EL (cell line): ENCODE measurements around the gene INTS2.
"Not testable (repeated sequence)": the region's sequence is repeated elsewhere in the genome, so short reads cannot be mapped to it uniquely, and the experiment has no call there.

ENCODE experiments used
- DNase-seq: peaks from one replicate; pipeline ENCODE4 v3.0.0-alpha.2; 2016

INTS2 gene

DNA sequence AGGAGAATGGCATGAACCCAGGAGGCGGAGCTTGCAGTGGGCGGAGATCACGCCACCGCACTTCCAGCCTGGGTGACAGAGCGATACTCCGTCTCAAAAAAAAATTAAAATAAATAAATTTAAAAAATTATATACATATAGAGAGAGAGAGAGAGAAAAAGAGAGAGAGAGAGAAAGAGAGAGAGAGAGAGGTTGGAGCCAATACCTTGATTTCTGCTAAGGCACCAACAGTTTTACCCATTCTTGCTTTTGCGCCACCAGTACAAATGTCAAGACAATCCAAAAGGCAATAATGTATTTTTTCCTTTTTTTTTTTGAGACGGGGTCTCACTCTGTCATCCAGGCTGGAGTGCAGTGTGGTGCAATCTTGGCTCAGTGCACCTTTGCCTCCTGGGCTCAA lies 81.7 kb downstream of the INTS2 start:
- no peak for DNase-seq

DNA sequence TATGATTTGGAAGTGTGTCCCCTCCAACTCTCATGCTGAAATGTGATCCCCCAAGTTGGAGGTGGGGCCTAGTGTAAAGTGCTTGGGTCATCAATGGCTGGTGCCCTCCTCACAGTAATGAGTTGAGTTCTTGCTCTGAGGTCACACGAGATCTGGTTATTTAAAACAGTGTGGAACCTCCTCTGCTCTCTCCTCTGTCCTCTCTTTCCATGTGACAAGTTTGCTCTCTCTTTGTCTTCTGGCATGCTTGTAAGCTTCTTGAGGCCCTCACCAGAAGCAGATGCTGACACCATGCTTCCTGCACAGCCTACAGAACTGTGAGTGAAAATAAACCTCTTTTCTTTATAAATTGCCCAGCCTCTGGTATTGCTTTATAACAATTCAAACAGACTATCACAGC lies 84.3 kb downstream of the INTS2 start:
- DNase-seq = no peak

DNA sequence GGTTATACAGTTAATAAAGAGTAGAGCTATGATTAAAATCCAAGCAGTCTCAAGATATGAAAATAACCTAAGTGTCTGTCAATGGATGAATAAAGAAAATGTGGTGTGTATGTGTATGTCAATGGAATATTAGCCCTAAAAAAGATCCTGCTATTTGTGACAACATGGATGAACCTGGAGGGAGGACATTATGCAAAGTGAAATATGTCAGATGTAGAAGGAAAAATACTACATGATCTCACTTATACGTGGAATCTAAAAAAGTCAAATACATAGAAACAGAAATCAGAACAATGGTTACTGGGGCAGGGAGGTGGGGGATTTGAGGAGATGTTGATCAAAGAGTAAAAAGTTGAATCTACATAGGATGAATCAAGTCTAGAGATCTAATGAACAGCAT lies 84.9 kb downstream of the INTS2 start:
- DNase-seq = no peak

DNA sequence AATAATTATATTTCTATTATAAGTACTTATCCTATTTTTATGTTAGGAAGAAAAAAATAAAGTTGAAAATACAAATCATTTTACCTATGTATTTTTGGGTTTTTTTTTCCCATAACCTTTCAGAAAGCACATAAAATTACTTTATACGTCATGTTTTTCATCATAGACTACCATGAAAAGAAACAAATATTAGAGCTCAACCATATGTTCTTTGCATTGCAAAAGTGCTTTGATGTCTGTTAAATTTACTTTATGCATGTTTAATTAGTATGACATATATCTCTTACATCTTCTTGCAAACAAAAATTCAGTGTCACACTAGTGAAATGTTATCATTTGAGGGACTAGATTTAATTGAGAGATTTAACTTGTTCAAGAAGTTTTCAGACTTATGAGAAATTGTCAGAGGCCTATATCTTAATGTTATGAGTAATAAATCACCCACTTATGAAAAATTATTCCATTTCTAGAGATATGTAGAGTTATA lies 88.4 kb downstream of the INTS2 start:
- DNase-seq = no peak

DNA sequence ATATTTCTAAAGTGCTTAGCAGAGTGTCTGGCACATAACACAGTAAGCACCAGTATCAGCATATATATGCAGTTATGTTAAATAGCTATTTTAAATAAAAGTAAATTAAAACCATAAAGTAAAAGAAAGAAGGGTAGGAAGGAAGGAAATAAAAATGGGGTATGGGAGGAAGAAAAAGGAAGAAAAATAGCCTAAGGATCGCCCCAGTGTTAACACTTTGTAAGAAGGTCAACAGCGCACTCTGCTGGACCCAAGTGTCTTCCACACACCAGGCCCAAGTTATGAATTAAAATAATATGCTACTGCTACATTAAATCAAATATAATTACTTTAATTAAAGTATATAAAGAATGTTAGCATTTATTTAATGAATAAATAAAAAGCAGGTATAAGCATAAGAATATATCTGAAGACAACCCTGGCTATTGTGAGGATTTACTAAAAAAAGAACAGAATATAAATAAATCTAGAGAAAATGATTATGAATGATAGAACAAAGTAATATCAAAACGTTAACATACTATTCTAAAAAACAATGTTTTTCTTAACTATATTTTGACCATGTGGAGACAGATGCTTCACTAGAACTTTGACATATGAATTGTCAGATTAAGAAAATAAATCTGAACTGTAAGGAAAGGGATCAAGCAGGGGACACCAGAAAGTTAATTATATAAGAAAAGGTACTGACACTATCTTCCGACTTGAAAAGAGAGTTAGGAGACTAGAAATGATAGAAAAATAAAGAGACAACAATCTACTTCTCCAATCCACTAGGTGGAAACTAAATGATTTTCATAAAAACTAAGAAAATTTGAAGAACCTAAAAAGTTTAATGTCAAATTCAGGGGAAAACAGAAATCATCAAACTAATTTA lies 90.4 kb downstream of the INTS2 start:
- peak; percentile 73 for DNase-seq

DNA sequence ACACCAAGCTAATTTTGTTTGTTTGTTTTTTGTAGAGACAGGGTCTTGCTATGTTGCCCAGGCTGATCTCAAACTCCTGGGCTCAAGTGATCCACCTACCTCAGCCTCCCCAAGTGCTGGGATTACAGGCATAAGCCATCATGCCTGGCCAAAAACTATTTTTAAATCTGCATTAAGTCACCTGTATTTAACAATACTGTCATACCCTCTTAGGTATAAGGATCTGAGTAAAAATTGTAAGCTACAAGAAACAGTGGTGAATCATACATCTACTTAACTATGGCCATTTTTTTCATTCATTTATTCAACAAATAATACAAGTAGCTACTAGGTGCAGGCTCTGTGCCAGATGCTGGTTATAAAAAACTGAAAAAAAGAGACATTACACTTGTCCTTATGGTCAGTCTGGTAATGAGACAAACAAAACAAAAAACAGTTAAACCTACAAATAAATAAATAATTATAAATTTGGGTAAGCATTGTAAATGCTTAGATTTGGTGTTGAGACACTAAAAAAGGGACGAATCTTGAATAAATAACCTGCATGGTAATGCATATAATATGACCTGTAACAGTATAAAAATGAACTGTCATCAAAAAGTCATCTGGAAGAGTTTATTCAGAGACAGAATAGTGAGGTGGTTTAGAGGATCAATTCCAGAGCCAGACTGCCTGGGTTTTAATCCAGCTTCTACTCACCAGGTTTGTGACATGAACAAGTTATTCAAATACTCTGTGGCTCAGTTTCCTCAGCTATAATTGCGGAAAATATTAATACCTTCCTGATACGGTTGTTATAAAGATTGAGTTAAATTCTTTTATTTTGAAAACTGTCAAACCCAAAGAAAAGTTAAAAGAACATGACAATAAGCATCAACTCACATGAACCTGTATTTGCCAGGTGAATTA lies 91.3 kb downstream of the INTS2 start:
- no peak for DNase-seq

DNA sequence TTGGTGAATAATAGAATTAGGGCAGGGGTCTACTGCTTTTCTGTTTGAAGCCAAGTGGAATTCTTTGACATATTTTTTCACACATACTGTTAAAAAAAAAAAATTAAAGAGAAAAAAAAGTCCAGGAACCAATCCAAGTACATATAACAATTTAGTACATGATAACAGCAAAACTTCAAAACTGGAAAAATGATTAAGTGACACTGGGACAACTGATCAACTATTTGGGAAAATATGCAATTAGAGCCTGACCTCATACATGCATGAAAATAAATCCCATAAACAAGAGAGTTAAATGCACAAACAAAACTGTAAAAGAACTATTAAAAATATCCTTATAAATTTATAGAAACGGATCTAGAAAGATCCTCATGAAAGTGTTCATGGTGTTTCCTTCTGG lies 92.2 kb downstream of the INTS2 start:
- no peak for DNase-seq

DNA sequence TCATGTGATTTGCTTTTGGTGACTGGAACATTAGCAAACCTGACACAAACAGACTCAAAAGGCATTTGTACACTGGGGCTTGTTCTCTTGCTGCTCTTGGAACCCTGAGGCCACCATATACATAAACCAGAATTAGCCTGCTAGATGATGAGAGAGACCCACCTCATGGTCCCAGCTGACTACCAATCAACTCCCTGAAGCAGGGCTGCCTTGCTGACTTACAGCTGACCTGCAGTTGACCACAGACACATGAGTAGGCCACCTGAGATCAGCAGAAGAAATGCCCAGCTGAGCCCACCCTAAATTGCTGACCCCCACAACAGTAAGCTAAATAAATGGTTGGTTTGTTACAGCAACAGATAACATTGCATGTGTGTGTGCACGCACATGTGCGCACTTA lies 93.2 kb downstream of the INTS2 start:
- DNase-seq = peak; percentile 5

DNA sequence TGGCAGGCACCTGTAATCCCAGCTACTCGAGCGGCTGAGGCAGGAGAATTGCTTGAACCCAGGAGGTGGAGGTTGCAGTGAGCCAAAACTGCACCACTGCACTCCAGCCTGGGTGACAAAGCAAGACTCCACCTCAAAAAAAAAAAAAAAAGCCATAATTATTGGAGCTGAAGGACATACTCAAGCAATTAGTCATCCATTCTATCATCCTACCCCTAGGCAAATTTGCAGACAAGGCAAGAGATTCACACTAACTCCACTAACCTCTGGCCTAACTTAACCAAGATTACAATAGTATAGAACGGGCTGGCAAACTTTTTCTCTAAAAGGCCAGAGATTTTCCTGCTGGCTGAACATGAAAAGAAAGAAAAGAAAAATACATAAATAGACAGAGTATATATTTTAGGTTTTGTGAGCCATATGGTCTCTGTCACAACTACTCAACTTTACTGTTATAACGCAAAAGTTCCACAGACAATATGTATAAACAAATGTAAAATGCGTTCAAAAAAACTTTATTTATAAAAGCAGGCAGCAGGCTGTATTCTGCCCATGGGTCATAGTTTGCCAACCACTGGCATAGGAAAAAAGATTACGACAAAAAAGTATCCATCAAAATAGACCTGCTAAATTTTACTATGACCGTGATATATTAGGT lies 94.1 kb downstream of the INTS2 start:
- DNase-seq = peak; percentile 93

DNA sequence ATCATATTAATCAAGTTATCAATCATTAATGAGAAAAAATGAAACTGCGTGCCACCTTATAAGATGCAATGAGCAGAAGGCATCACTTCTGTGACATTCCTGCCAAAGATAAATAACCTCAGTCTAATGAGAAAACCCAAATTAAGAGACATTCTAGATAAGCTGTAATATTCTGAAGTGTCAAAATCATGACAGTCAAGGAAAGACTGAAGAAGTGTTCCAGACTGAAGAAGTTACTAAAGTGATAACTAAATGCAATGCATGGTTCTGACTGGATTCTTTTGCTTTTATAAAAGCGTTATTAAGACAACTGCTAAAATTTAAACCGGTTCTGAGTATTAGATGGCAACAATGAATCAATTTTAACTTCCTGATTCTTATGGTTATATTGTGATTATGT lies 95.3 kb downstream of the INTS2 start:
- no peak for DNase-seq

DNA sequence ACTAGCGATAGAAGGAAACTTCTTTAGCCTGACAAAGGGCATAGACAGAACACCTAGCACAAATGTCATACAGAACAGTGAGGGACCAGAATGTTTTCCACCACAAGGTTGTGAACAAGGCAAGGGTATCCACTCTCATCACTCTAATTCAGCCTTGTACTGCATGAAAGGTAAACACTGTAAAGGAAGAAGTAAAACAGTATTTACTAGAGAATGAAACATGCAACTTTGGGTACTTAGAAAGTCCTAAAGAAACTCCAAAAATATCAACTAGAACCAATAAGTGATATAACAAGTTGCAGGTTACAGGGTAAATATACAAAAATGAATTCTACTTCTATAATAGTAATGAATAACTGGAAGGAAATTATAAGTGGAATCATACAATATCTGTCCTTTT lies 96.7 kb downstream of the INTS2 start:
- no peak for DNase-seq

DNA sequence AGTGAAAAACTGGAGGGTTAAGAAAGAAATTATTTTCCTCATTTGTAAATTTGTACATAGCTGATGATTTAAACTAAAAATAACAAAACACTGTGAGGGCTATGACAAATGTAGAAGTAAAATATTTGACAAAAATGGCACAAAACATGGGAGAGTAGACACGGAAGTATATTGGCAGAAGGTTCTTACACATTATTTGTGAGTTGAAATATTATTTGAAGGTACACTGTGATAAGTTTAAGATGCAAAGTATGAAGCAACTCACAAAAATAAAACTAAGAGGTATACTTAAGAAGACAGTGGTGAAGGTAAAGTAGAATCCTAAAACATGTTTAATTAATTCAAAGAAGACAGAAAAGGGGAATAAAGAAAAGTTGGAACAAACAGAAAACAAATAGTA lies 99.1 kb downstream of the INTS2 start:
- no peak for DNase-seq

DNA sequence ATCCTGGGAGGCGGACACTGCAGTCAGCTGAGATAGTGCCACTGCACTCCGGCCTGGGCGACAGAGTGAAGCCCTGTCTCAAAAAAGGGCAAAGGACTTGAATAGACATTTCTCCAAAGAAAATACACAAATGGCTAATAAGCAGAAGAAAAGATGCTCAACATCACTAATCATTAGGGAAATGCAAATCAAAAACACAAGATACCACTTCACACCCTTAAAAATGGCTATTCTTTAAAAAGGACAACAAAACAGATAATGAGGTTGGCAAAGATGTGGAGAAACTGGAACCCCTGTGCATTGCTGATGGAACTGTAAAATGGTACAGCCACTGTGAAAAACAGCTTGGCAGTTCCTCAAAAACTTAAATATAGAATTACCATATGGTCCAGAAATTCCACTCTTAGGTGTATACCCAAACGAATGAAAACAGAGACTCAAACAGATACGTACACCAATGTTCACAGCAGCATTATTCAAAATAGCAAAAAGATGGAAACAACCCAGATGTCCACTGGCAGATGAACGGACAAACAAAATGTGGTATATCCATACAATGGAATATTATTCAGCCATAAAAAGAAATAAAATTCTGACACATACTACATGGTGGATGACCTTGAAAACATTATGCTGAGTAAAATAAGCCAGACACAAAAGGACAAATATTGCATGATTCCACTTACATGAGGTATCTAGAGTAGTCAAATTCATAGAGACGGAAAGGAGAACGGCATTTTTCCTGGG lies 100.0 kb downstream of the INTS2 start:
- no peak for DNase-seq

DNA sequence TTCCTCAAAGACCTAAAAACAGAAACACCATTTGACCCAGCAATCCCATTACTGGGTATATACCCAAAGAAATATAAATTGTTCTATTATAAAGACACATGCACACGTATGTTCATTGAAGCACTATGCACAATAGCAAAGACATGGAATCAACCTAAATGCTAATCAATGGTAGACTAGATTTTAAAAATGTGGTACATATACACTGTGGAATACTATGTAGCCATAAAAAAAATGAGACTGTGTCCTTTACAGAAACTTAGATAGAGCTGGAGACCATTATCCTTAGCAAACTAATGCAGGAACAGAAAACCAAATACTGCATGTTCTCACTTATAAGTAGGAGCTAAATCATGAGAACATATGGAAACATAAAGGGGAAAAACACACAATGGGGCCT lies 100.9 kb downstream of the INTS2 start:
- not testable (repeated sequence) for DNase-seq

DNA sequence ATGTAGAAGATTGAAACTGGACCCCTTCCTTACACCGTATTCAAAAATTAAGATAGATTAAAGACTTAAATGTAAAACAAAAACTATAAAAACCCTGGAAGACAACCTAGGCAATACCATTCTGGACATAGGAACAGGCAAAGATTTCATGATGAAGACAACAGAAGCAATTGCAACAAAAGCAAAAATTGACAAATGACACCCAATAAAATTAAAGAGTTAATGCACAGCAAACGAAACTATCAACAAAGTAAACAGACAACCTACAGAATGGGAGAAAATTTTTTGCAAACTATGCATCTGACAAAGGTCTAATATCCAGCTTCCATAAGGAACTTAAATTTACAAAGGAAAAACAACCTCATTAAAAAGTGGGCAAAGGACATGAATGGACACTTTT lies 101.6 kb downstream of the INTS2 start:
- DNase-seq = not testable (repeated sequence)

DNA sequence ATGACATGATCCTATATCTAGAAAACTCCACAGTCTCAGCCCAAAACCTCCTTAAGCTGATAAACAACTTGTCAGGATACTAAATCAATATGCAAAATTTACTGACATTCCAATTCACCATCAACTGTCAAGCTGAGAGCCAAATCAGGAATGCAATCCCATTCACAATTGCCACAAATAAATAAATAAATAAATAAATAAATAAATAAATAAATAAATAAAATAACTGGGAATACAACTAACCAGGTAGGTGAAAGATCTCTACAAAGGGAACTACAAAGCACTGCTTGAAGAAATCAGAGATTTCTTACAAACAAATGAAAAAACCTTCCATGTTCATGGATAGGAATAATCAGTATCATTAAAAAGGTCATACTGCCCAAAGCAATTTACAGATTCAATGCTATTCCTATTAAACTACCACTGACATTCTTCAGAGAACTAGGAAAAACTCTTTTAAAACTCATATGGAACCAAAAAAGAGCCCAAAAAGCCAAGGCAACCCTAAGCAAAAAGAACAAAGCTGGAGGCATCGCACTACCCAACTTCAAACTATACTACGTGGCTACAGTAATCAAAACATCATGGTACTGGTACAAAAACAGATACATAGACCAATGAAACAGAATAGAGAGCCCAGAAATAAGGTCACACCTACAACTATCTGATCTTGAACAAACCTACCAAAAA lies 102.2 kb downstream of the INTS2 start:
- no peak for DNase-seq

DNA sequence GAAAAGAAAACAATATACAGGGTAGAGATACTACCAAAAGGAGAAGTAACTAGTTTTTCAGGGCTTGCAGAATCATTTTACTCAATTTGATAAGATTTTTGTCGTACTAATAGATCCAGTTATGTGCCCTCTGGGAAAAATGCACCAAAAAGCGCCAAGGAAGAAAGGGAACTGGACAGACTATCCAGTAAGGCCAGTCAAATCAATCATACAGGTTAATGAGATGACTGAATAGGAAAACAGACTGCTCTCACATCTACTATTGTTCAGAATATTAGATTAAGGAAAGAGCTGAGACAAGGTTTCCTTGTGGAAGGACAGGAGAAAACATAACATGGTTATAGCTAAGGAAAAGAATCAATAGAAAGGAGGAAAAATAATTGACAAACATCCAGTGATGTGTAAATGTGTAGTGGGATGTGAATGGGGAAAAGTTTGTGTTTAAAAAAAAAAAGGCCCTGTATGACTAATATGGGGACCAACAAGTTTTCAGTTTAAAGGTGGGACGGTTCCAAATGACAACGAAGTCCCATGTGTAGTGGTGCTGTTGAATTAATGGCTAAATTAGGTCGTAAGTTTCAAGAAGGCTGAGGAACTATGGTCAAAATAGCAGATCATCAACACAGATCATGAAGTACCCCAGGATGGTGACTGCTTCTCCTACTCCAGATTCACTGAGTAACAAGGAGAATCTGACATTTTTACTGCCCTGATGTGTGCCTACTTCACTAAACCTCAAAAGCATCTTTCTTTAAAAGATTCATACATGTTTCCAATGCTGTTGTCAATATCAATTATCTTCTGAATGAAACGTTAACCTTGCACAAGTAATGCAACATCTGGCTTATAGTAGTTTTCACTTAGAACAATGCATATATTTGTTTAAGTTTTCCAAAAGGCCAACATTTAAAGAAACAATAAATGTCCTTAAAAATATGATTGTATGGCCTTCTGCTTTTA lies 105.2 kb downstream of the INTS2 start:
- no peak for DNase-seq

DNA sequence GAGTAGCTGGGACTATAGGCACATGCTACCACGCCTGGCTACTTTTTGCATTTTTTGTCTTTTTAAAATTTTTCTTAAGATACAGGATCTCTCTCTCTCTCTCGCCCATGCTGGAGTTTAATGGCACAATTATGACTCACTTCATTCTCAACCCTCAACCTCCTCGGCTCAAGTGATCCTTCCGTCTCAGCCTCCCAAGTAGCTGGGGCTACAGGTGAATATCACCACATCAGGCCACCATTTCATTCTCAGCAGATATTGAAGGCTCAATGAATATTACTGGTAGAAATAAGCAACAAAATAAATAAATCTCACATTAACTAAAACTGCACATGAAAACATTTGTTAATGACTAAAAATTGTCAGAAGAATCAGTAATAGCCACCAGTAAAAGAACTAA lies 106.1 kb downstream of the INTS2 start:
- no peak for DNase-seq

DNA sequence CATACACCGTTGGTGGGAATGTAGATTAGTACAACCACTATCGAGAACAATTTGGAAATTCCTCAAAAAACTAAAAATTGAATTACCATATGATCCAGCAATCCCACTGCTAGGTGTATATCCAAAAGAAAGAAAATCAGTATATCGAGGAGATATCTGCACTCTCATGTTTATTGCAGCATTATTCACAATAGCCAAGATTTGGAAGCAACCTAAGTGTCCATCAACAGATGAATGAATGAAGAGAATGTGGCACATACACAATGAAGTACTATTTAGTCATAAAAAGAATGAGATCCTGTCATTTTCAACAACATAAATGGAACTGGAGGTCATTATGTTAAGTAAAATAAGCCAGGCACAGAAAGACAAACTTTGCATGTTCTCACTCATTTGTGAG lies 108.5 kb downstream of the INTS2 start:
- not testable (repeated sequence) for DNase-seq

DNA sequence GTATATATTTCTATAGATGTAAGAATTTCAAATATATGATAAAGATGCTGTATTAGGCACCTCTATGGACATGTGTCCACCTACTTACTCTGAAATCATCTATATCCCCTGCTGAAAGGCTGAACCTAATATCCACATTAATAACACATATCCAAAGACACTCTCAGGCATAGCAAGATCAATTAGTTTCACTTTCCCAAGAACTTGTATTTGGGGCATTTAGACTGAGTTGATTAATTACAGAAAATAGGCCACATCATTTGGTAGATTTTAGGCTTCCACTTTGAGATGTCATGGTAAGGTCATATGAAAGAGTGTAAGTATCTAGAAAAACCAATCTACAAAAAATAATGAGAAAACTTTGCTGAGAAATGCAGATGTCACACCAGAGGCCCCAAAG lies 109.6 kb downstream of the INTS2 start:
- DNase-seq = no peak

DNA sequence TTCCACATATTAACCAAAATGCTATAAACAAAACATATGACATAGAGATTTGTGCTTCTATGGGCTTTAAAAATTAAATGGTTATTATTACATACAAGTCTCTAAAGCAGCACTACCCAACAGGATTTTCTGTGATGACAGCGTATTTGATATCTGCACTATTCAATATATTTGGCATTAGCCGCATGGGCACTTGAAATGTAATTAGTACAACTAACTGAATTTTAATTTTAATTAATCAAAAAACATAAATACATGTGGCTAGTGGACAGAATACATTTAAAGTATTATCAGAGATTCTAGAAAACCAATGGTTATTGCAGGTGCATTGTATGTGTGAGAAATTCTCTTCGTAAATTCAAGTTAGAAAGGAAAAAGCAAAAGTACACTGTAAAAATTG lies 110.3 kb downstream of the INTS2 start:
- DNase-seq = no peak
